Measurements from ENCODE around the gene ESYT2.

Gene ESYT2

DNA sequence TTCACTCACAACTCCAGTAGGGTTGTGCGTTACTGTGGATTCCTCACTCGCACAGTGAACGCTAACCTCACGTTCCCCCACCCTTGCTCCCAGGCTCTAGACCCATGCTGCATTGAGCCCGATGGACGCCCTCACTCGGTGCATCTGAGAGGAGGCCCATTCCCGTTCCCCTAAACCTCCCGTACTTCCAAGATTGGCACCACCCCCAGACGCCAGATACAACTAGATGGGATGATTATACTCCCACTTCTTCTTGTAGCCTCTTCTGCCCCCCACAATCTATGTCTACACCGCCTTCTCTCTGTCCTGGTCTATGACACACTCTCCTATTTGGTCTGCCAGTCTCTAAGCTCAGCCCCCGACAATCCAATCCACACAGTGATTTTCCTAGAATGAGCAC lies 67.4 kb downstream of the ESYT2 start:
- no peak for DNase-seq

GRCh38 chr7:158760936-158761335 lies 68.4 kb downstream of the ESYT2 start:
- DNase-seq: no peak

- no peak for DNase-seq
Observed at GRCh38 chr7:158760445-158760764, 68.9 kb downstream of the ESYT2 start.

DNA sequence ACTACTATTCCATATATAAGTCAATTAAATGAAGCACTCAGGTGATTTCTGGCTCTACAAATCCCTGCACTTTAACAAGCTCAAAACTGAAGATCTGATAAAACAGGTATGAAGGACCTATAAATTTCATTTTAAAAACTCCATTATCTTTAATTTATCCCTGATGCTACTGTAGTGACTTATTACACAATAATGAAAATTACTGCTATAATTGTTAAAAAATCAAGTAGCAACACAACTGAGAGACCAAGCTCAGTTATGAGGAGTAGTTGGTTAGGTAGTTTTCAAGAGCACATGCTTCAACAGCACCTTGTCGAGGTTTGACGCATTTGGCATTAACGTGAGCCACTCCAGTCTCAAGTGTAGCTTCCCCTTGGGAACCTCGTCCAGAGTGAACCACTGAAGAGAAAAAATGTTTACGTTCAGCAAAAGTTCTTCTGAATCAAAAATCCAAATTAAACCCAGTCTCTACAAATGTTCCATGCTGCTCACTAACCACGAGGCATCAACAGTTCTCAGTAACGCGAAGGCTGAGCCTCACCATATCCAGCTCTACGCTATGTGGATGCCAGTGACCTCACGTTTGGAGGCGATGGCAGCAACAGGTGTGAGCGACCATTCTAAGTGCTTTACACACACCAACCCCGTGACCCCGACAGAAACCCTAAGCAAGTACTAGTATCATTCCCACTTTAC lies 69.4 kb downstream of the ESYT2 start:
- no peak for DNase-seq

DNA sequence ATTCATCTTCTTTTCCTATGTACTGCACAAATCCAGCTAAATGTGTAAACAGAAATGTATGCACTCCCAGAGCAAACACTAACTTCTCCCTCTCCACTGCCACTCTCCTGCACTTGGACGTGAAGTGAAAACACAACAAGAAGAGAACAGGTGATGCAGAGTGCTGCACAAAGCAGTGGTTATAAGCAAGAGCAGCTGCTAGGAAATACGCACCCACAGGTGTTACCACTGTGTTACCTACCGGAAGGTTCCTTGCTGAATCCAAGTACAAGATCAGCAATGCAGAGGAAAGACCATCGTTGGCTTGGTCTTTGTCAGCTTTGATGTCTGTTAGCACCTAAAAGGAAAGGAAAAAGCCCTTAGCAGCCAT lies 70.1 kb downstream of the ESYT2 start:
- no peak for DNase-seq

DNA sequence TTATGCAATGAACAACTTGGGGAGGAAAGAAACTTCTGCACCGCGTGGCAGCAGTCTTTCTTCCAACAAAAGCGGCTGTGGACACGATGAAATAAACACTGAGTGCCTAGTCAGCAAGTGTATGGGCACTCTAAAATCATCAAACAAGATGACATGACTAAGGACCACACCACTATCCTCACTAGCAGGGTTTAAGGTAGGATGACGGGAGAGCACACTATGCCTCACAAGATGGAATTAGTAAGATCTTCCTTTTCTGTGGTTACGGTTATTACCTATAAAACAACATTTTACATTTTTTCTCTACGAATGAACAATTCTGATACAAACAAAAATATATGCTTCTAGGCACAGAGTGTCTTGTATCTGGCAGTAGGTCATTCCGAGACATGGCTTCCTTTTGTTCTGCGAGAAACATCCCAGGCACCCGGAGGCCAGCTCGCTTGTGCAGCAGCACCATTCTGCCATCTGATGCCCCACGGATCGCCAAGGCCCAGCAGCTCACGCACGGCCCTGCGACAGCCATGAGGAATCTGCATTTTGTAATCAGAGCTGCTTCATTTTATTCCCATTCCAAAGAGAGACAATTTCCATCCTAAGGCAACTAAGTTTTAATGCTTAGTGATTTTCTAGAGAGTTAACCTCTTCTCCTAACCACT lies 70.6 kb downstream of the ESYT2 start:
- DNase-seq: no peak

GRCh38 chr7:158757404-158757989 lies 71.8 kb downstream of the ESYT2 start:
- no peak for DNase-seq

- no peak for DNase-seq
Observed at GRCh38 chr7:158754746-158755444, 74.4 kb downstream of the ESYT2 start.

DNA sequence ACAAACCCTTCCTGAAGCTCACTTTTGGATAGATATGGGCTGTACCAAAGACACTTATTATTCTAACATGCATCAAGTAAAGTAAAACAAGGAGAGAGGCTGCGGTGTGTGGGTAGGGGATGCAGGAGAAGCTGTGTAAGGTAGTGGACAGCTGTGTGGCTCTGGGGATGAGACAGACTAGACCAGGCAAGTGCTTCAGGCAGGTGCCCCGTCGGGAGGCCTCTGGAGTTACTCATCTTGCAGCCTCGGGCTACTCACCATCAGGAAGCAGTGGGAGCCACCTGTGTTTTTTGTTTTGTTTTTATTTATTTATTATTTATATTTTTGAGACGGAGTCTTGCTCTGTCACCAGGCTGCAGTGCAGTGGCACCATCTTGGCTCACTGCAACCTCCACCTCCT lies 75.4 kb downstream of the ESYT2 start:
- DNase-seq: no peak

GRCh38 chr7:158751751-158752150 lies 77.6 kb downstream of the ESYT2 start:
- no peak for DNase-seq

- DNase-seq: no peak
Observed at GRCh38 chr7:158751199-158751598, 78.1 kb downstream of the ESYT2 start.

DNA sequence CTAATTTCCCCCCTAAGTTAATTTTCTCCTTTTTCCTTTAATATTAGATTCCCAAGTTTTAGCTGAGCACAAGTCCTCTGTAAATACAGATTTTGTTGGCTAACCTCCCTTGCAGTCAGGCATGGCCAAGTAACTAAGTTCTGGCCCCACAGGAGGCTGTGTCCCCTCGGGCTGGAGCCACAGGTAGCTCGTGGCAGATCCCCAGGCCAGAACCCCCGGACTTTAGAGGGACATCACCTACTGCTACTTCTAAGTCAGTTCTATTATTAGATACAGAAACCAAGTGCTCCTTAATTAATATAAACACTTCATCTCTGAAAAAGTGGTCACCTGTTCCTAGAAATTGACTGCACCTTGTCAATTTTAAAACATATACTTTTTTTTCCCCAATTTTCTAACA lies 78.6 kb downstream of the ESYT2 start:
- DNase-seq: no peak

DNA sequence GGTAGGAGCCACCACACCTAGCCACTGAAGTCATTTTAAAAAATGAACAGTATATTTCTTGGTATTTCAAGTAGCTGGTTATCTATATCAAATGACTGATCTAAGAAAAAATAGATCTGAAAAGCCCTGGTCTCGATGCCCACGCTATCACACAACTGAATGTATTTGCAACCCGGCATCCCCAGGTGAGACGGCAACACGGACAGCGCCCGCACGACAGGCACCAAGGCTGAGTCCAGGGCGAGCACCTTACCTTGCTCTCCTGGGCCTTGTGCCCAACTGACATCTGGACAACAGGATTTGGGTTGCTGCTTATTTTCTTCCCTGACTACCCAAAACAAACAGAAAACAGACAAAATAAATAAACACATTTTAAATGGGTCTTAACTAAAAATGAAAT lies 79.9 kb downstream of the ESYT2 start:
- no peak for DNase-seq

GRCh38 chr7:158748335-158748734 lies 81.0 kb downstream of the ESYT2 start:
- no peak for DNase-seq

- DNase-seq: no peak
Observed at GRCh38 chr7:158747408-158747807, 81.9 kb downstream of the ESYT2 start.

DNA sequence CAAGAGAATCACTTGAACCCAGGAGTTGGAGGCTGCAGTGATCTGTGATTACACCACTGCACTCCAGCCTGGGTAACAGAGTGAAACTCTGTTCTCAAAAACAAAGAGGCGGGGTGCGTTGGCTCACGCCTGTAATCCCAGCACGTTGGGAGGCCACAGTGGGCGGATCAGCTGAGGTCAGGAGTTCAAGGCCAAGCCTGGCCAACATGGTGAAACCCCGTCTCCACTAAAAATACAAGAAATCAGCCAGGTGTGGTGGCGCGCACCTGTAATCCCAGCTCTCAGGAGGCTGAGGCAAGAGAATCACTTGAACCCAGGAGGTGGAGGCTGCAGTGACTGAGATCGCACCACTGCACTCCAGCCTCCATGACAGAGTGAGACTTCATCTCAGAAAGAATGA lies 82.4 kb downstream of the ESYT2 start:
- DNase-seq: no peak

DNA sequence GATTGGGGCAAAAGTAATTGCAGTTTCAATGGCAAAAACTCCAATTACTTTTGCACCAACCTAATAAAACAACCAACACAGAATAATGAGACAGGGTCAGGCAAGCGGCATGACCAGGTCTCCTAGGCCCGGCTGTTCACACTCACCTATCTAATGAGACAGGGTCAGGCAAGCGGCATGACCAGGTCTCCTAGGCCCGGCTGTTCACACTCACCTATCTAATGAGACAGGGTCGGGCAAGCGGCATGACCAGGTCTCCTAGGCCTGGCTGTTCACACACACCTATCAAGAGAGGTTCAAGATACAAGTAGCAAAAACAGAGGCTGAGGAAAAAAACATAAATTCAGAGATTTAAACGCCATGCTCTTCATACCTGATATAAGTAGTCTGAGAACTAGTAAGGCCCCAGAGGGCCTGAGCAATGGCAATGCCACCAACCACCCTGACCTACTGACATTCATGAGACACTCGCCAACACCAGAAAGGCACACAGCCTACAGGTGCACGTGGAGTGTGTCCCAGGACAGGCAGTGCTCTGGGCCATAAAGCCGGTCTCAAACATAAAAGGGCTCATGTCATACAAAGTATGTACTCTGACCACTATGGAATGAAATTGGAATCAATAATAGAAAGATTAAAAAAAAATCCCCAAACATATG lies 84.1 kb downstream of the ESYT2 start:
- no peak for DNase-seq

DNA sequence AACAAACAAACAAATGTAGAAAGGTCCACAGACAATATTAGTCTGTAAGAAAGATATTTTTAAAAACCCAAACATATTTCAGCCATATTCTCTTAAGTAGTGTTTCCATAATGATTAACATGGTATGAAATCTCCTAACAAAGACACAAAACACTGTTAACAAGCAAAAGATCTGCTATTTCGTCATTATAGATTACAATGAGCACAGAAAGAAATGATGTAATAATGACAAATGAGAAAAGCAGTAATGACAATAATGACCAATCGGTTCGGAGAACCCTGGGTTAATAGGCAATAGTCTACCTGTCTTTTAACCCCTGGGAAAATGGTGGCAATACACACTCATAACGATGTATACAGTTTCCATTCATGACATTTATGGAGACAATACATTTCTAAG lies 85.2 kb downstream of the ESYT2 start:
- no peak for DNase-seq

DNA sequence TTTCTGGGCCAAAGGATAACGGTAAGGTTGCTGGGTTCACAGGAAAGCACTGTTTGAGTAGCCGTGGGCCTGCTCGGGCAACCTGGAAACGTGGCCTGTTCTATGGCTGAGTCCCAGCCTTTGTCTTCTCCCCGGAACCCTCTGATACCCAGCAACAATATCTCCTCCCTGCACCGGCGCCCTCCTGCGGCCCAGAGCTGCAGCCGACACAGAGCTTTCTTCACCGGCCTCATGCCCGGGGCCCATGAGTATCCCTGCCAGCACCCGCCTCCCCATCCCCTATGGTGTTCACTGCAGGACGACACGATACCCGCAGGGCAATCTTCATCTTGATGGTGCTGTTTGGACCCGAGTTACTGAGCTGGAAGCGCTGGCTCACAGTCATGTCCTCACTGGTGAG lies 86.1 kb downstream of the ESYT2 start:
- no peak for DNase-seq

DNA sequence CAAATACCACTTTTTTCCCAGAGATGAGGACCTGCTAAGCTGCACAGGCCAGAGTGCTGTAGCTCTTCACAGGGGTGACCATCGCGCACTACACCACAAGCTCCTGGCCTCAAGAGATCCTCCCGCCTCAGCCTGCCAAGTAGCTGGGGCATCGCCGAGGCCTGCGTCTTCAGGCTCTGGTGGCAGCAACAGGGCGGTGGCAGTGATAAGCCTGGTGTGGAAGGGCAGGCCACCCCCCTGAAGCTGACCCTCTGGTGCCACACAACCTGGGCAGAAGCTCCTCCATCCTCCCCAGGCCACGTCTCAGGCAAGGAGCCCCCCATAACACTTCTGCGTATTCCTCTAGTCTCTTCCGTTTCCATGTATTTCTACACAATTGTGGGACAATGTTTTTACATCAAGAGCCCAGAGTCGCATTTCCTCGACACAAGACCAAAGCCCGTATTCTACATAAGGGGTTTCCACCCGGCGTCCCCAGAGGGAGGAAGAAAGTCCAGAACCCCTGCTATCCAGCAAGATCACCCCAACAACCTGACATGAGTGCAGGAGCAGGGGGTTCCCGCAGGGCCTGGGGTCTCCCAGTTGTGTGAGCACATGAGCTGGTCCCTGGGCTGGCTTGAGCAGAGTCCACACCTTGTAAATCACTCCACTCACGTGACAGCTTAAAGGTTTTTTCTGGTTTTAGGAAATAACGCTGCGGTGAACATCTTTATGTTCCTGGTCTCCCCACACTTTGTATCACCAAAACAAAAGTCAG lies 87.1 kb downstream of the ESYT2 start:
- DNase-seq: no peak

DNA sequence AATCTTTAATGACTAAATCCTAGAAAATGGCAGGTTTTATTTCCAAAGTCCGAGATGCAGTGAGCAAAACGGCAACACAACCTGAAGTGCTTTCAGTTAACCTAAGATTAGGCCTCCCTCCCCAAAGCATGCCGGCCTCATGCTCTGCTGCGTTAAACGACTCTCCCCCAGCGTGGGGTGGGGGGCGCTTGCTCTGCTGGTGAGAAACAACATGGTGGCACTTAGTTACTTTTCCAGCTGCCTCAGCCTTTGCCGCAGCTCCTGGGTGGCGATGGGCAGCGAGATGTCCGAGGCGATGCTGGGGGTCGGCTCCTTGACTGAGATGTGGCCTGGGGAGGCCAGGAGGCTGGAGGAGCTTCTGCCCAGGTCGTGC lies 88.0 kb downstream of the ESYT2 start:
- no peak for DNase-seq

GRCh38 chr7:158740657-158741293 lies 88.5 kb downstream of the ESYT2 start:
- DNase-seq: no peak
